ENCODE data around the gene MAPRE3. TPM values are rescaled to one million over a fixed set of nuclear protein-coding genes. Genes with fewer than 3 reads are reported as not detected.

The MAPRE3 gene
- total RNA-seq, 1 experiment from 2014 or later, result 11.6 TPM

GRCh38 chr2:27019459-27019858 lies 49.0 kb downstream of the MAPRE3 start:
- Histone ChIP-seq H3K27me3 (ENCODE audit: control insufficient read depth, insufficient read depth, low read length) (no peaks in the 10 kb centered on the region), H3K4me3 (ENCODE audit: low read depth in 2 of 2, low read length in 2 of 2) (no peak overlapping the region), H3K27ac (ENCODE audit: low read length) (no peak overlapping the region), H3K4me1 (ENCODE audit: control insufficient read depth, insufficient read depth, low read length) (peaks cover 14% of the 10 kb centered on the region), H3K9me3 (ENCODE audit: control insufficient read depth, insufficient read depth, low read depth, low read length) (no peaks in the 10 kb centered on the region), H3K36me3 (ENCODE audit: control insufficient read depth, insufficient read depth, low read length) (no peaks in the 10 kb centered on the region)
- DNase-seq (ENCODE audit: low read depth, low spot score) (no peak), ATAC-seq (no peak)
- intact Hi-C loops (cut with micrococcal nuclease; ENCODE audit: unreplicated experiment), result loop anchor here (5.0 kb wide), 1 partner anchor 172 kb away; the partner anchor contains the start of gene DPYSL5
- in situ Hi-C loops (cut with HindIII; ENCODE audit: low pct_unique_long_range_greater_than_20kb, low sequenced_read_pairs), result no loop called here
- no TSS peak for BruUV-seq (replicated peaks)
- CTCF ChIA-PET, result interaction anchor here (0.9 kb wide), 1 partner anchor 77 kb away, joined by 5 read pairs; no protein-coding TSS in a partner anchor
- POLR2A ChIA-PET, result no interaction called here
- TF ChIP-seq SIN3A (IDR thresholded peaks at IDR 0.05; ENCODE audit: borderline replicate concordance, insufficient read depth, low read depth, low read length), result no peak
- TF ChIP-seq POLR2AphosphoS5 (IDR thresholded peaks at IDR 0.05; ENCODE audit: low read depth, low read length), result no peak
- no peak for TF ChIP-seq TCF7L2 (IDR thresholded peaks at IDR 0.05; ENCODE audit: low read depth, low read length)

GRCh38 chr2:27019931-27020855 lies 49.8 kb downstream of the MAPRE3 start:
- DNase-seq (ENCODE audit: low read depth, low spot score) (no peak), ATAC-seq (no peak)
- H3K4me3 ChIP-seq (ENCODE audit: low read depth in 2 of 2, low read length in 2 of 2), result no peak overlapping the region
- no peaks in the 10 kb centered on the region for H3K36me3 ChIP-seq (ENCODE audit: control insufficient read depth, insufficient read depth, low read length)
- BruUV-seq (replicated peaks), result no TSS peak
- no peaks in the 10 kb centered on the region for H3K9me3 ChIP-seq (ENCODE audit: control insufficient read depth, insufficient read depth, low read depth, low read length)
- POLR2A ChIA-PET, result no interaction called here
- no peak for TF ChIP-seq POLR2AphosphoS5 (IDR thresholded peaks at IDR 0.05; ENCODE audit: low read depth, low read length)
- no peak for TF ChIP-seq TCF7L2 (IDR thresholded peaks at IDR 0.05; ENCODE audit: low read depth, low read length)
- TF ChIP-seq REST (IDR thresholded peaks at IDR 0.05; ENCODE audit: insufficient read depth in 1 of 2, low read depth in 2 of 2, low read length in 1 of 2), result no peak
- no peak for TF ChIP-seq CTCF (IDR thresholded peaks at IDR 0.05)
- no peak for TF ChIP-seq SIN3A (IDR thresholded peaks at IDR 0.05; ENCODE audit: borderline replicate concordance, insufficient read depth, low read depth, low read length)
- peaks cover 14% of the 10 kb centered on the region for H3K4me1 ChIP-seq (ENCODE audit: control insufficient read depth, insufficient read depth, low read length)
- in situ Hi-C loops (cut with HindIII; ENCODE audit: low pct_unique_long_range_greater_than_20kb, low sequenced_read_pairs), result no loop called here
- intact Hi-C loops (cut with micrococcal nuclease; ENCODE audit: unreplicated experiment), result loop anchor here (5.0 kb wide), 1 partner anchor 173 kb away; the partner anchor contains the start of gene DPYSL5
- CTCF ChIA-PET, result no interaction called here
- no peak overlapping the region for H3K27ac ChIP-seq (ENCODE audit: low read length)
- H3K27me3 ChIP-seq (ENCODE audit: control insufficient read depth, insufficient read depth, low read length), result no peaks in the 10 kb centered on the region
